A549 (cell line): ENCODE measurements around the gene HDAC2.

Source experiments
- EP300 ChIP-seq, 2 experiments: fragments of >200 bp; sonication (Bioruptor Twin); formaldehyde crosslinking; IDR thresholded peaks; 2 replicates in 1 of 2; 3 replicates in 1 of 2; pipeline ENCODE4 v1.6.1; 2016 to 2017
- HOXA7 ChIP-seq: fragments of 250-450 bp; sonication (Bioruptor Pico); IDR thresholded peaks from 2 replicates; pipeline ENCODE4 v1.5.0; 2020; ENCODE audit warnings: mild to moderate bottlenecking, moderate library complexity
- POLR2A ChIP-seq: IDR thresholded peaks from 2 replicates; pipeline ENCODE4 v1.6.1; 2012; ENCODE audit warnings: mild to moderate bottlenecking, low read length
- RAD21 ChIP-seq, 2 experiments: fragments of >200 bp in 1 of 2; sonication (Bioruptor Twin) in 1 of 2; formaldehyde crosslinking in 1 of 2; IDR thresholded peaks in 1 of 2; conservative IDR thresholded peaks in 1 of 2; 2 replicates in 1 of 2; 3 replicates in 1 of 2; pipeline ENCODE4 v1.6.1; 2012 to 2018; ENCODE audit warnings: inconsistent platforms in 1 of 2
- TF ChIP-seq, protein P1 (sequence below): fragments of >200 bp; sonication (Bioruptor Twin); formaldehyde crosslinking; IDR thresholded peaks from 3 replicates; pipeline ENCODE4 v1.5.1; 2016
- TF ChIP-seq, protein P2 (sequence below): fragments of 150-350 bp; IDR thresholded peaks from 2 replicates; pipeline ENCODE4 v1.6.1; 2014; ENCODE audit warnings: low read depth, mild to moderate bottlenecking, low read length
- TF ChIP-seq, protein P3 (sequence below): fragments of 450-650 bp; IDR thresholded peaks from 2 replicates; pipeline ENCODE4 v1.6.1; 2014; ENCODE audit warnings: antibody characterized with exemption

DNA sequence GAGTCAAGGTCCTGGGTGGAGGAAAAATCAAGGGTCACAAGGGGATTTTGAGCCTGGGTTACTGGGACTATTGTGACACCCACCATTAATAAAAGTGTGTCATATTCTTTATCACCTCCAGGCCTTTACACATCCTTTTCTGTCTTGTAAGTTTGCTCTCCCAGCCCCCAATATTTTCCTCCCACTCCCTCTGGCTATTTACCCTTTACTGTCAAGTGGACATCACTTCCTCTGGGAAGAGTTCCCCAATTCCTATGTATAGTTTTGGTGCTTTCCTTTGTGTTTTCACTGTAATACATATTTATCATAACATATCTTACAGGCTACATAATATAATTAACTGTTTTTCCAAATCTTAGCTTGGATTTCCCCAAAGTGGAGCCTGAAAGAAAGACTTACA, 77.5 kb downstream of the HDAC2 start:
- TF ChIP-seq HOXA7 (CRISPR knock-in tag) (no peak), POLR2A (no peak), EP300 (IDR thresholded peaks at IDR 0.05) (no peak), RAD21 (conservative IDR thresholded peaks at IDR 0.05 in 1 of 2, IDR thresholded peaks at IDR 0.05 in 1 of 2) (no peak)
- TF ChIP-seq, protein P1, sequence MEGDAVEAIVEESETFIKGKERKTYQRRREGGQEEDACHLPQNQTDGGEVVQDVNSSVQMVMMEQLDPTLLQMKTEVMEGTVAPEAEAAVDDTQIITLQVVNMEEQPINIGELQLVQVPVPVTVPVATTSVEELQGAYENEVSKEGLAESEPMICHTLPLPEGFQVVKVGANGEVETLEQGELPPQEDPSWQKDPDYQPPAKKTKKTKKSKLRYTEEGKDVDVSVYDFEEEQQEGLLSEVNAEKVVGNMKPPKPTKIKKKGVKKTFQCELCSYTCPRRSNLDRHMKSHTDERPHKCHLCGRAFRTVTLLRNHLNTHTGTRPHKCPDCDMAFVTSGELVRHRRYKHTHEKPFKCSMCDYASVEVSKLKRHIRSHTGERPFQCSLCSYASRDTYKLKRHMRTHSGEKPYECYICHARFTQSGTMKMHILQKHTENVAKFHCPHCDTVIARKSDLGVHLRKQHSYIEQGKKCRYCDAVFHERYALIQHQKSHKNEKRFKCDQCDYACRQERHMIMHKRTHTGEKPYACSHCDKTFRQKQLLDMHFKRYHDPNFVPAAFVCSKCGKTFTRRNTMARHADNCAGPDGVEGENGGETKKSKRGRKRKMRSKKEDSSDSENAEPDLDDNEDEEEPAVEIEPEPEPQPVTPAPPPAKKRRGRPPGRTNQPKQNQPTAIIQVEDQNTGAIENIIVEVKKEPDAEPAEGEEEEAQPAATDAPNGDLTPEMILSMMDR: no peak
- TF ChIP-seq, protein P2, sequence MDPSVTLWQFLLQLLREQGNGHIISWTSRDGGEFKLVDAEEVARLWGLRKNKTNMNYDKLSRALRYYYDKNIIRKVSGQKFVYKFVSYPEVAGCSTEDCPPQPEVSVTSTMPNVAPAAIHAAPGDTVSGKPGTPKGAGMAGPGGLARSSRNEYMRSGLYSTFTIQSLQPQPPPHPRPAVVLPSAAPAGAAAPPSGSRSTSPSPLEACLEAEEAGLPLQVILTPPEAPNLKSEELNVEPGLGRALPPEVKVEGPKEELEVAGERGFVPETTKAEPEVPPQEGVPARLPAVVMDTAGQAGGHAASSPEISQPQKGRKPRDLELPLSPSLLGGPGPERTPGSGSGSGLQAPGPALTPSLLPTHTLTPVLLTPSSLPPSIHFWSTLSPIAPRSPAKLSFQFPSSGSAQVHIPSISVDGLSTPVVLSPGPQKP: no peak
- TF ChIP-seq, protein P3, sequence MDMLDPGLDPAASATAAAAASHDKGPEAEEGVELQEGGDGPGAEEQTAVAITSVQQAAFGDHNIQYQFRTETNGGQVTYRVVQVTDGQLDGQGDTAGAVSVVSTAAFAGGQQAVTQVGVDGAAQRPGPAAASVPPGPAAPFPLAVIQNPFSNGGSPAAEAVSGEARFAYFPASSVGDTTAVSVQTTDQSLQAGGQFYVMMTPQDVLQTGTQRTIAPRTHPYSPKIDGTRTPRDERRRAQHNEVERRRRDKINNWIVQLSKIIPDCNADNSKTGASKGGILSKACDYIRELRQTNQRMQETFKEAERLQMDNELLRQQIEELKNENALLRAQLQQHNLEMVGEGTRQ: no peak
